DND-41 (cell line): ENCODE data around the gene KRTAP10-9.

ENCODE experiments used
- CTCF ChIP-seq: IDR thresholded peaks from 2 replicates; pipeline ENCODE4 v1.5.1; 2012; ENCODE audit warnings: borderline replicate concordance, low read length, moderate library complexity, mild to moderate bottlenecking; ENCODE audit not compliant: poor library complexity, severe bottlenecking; ENCODE audit errors: extremely low read depth
- EZH2 ChIP-seq: IDR thresholded peaks from 3 replicates; pipeline ENCODE4 v1.6.1; 2012; ENCODE audit warnings: borderline replicate concordance, low read depth, mild to moderate bottlenecking, moderate library complexity, low read length, inconsistent platforms; ENCODE audit not compliant: severe bottlenecking

- TF ChIP-seq CTCF (no peak), EZH2 (no peak)
These were observed 44.8 kb upstream of the KRTAP10-9 start for GRCh38 chr21:44582055-44582454.
